ENCODE data around the gene MRPS31.

DNA sequence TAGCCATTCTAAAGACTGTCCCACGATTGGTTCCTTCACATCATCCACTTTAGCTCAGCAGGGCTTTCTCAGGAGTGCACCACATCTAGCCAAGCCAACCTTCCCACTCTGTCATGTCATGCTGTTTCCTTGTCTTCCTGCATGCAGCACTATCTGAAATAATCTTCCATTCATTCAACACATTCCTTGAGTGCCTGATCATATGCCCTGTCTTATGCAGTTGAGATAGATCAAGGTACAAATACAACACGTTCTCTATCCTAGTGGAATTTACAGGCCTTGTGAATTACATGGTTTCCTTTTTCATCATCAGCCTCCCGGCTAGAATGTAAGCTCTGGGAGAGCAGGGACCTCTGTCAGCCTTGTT, 6.8 kb upstream of the MRPS31 start:
- TF ChIP-seq GATA2 (IDR thresholded peaks at IDR 0.05; ENCODE audit: low read depth, low read length) (no peak), GATA3 (IDR thresholded peaks at IDR 0.05; ENCODE audit: low read depth, low read length) (no peak)
